ENCODE results near the gene HSPA1L.
A peak's percentile ranks its signal among the peaks of the same experiment; 100 is the strongest.

DNA sequence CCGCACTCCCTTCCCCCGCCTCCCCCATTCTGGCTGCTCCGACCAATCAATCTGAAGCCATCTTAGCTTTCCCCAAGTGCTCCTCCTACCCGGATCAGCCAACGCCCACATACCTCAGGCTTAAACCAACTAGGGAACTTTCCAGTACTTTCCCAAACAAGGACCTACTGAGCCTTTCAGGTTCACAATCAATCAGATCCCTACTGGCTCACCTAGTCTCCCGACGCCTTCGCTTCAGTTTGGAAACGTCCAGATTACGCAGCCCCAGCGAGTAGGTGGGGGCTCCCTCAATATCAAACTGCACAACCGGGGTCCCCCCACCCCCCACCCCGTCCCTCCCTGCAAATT is 432 bp downstream of the HSPA1L start:
- peak in 2 of 3 donors; percentile 1 to 31 for TF ChIP-seq POLR2A (IDR thresholded peaks at IDR 0.05)
- TF ChIP-seq, protein P1, sequence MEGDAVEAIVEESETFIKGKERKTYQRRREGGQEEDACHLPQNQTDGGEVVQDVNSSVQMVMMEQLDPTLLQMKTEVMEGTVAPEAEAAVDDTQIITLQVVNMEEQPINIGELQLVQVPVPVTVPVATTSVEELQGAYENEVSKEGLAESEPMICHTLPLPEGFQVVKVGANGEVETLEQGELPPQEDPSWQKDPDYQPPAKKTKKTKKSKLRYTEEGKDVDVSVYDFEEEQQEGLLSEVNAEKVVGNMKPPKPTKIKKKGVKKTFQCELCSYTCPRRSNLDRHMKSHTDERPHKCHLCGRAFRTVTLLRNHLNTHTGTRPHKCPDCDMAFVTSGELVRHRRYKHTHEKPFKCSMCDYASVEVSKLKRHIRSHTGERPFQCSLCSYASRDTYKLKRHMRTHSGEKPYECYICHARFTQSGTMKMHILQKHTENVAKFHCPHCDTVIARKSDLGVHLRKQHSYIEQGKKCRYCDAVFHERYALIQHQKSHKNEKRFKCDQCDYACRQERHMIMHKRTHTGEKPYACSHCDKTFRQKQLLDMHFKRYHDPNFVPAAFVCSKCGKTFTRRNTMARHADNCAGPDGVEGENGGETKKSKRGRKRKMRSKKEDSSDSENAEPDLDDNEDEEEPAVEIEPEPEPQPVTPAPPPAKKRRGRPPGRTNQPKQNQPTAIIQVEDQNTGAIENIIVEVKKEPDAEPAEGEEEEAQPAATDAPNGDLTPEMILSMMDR (IDR thresholded peaks at IDR 0.05) = no peak

Measured in body of pancreas (tissue), 4 donors.